K562 (cell line): Measurements from ENCODE around the gene ARL10. TPM values are rescaled to one million over a fixed set of nuclear protein-coding genes. Genes with fewer than 3 reads are reported as not detected.

ENCODE experiments used
- DEAF1 ChIP-seq: fragments of 450-650 bp; formaldehyde crosslinking; IDR thresholded peaks from 2 replicates; pipeline ENCODE4 v1.4.0; 2020; ENCODE audit warnings: mild to moderate bottlenecking, moderate library complexity
- FIP1L1 ChIP-seq: fragments of 200-400 bp; formaldehyde crosslinking; IDR thresholded peaks from 2 replicates; pipeline ENCODE4 v1.6.1; 2018; ENCODE audit warnings: mild to moderate bottlenecking, low read depth, low read length; ENCODE audit not compliant: poor library complexity, severe bottlenecking
- PHB ChIP-seq: fragments of 250-450 bp; sonication (Bioruptor Pico); IDR thresholded peaks from 2 replicates; pipeline ENCODE4 v1.5.0; 2021
- PRPF4 ChIP-seq: fragments of 200-400 bp; formaldehyde crosslinking; IDR thresholded peaks from one replicate; pipeline ENCODE4 v1.6.1; 2017; ENCODE audit warnings: low read length, low read depth, mild to moderate bottlenecking; ENCODE audit not compliant: insufficient read depth, poor library complexity, severe bottlenecking
- PTTG1 ChIP-seq: fragments of 450-650 bp; IDR thresholded peaks from 2 replicates; pipeline ENCODE4 v1.6.1; 2016; ENCODE audit warnings: low read depth, mild to moderate bottlenecking, missing genetic modification characterization, missing compliant biosample characterization
- RNF219 ChIP-seq: fragments of 250-450 bp; sonication (Bioruptor Pico); IDR thresholded peaks from 2 replicates; pipeline ENCODE4 v1.5.0; 2022; ENCODE audit warnings: mild to moderate bottlenecking
- SMARCC2 ChIP-seq: fragments of 450-650 bp; IDR thresholded peaks from 2 replicates; pipeline ENCODE4 v1.6.1; 2017; ENCODE audit warnings: antibody characterized with exemption, moderate library complexity, mild to moderate bottlenecking, low read depth
- SMC3 ChIP-seq: conservative IDR thresholded peaks from 2 replicates; pipeline ENCODE4 v1.6.1; 2011; ENCODE audit warnings: low read depth, low read length, improper control_type of control experiment; ENCODE audit not compliant: insufficient read depth
- ZBTB40 ChIP-seq, 2 experiments: fragments of 450-650 bp in 1 of 2; sonication (generic) in 1 of 2; formaldehyde crosslinking in 1 of 2; IDR thresholded peaks; 2 replicates each; pipeline versions ENCODE4 v1.7.1 to v1.9.0; 2016 to 2022; ENCODE audit warnings: inconsistent platforms in 1 of 2, mild to moderate bottlenecking in 1 of 2, missing genetic modification reagents in 1 of 2
- ZNF263 ChIP-seq: sonication (generic); formaldehyde crosslinking; IDR thresholded peaks from 2 replicates; pipeline ENCODE4 v1.8.0; 2022; ENCODE audit warnings: mild to moderate bottlenecking, missing genetic modification reagents, borderline replicate concordance
- ZNF395 ChIP-seq: fragments of 200-800 bp; sonication (Bioruptor generic); IDR thresholded peaks from 2 replicates; pipeline ENCODE4 v1.6.1; 2017; ENCODE audit warnings: missing genetic modification characterization, missing compliant biosample characterization
- polyA plus RNA-seq, 8 experiments: library from polyadenylated mRNA; depleted of rRNA in 4 of 8; stranded (reverse) in 5 of 8; unstranded in 3 of 8; fragments of >200 nt; fragmentation: Nextera tagmentation in 2 of 8; fragmentation: Illumina TruSeq in 1 of 8; extraction: Ambion mirVana in 2 of 8; extraction: Trizol in 1 of 8; gene quantifications; 2 replicates each; pipeline versions ENCODE4 v1.2.1 to v1.2.3, GENCODE V29; 2011 to 2014; ENCODE audit warnings: inconsistent platforms in 1 of 8, missing spikeins in 1 of 8
- total RNA-seq, 7 experiments: library from RNA; depleted of rRNA in 6 of 7; stranded (reverse); fragments of >200 nt in 6 of 7; fragmentation: Illumina TruSeq in 2 of 7; extraction: Trizol in 2 of 7; gene quantifications; 2 replicates each; pipeline versions ENCODE4 v1.2.1 to v1.2.3, GENCODE V29; 2011 to 2021; ENCODE audit warnings: low replicate concordance in 1 of 7

The ARL10 gene
- total and polyA plus RNA-seq, 9 of the 15 experiments (the other 6 are each of a cell fraction or from before 2014, with no cell fraction given): under 0.01 to 0.40 (median 0.34) TPM; not detected in 3

- TF ChIP-seq ZNF395 (CRISPR knock-in tag) (no peak), FIP1L1 (no peak), RNF219 (CRISPR knock-in tag) (no peak), ZBTB40 (IDR thresholded peaks at IDR 0.05) (no peak), ZBTB40 (CRISPR knock-in tag; IDR thresholded peaks at IDR 0.05) (no peak), PHB (no peak), PRPF4 (no peak), DEAF1 (CRISPR knock-in tag) (no peak), PTTG1 (tag) (no peak), SMARCC2 (no peak), SMC3 (no peak), ZNF263 (CRISPR knock-in tag) (no peak)
These were observed 23.7 kb upstream of the ARL10 start (continued) for GRCh38 chr5:176341325-176342157.
